Uterus (tissue), 2 donors: ENCODE data around the gene IRF6.

Source experiments
- POLR2A ChIP-seq, 2 donors: fragments of 450-650 bp; IDR thresholded peaks; one replicate each; pipeline ENCODE4 v1.6.1; 2016; ENCODE audit warnings: antibody characterized with exemption in 2 of 2, mild to moderate bottlenecking in 1 of 2, moderate library complexity in 1 of 2
- TF ChIP-seq, protein P1 (sequence below), 4 experiments: fragments of 200-600 bp in 2 of 4; fragments of 450-650 bp in 2 of 4; sonication (generic) in 2 of 4; IDR thresholded peaks; one replicate each; pipeline ENCODE4 v1.5.1; 2016 to 2019; ENCODE audit warnings: antibody characterized with exemption in 4 of 4, mild to moderate bottlenecking in 2 of 4, moderate library complexity in 1 of 4

DNA sequence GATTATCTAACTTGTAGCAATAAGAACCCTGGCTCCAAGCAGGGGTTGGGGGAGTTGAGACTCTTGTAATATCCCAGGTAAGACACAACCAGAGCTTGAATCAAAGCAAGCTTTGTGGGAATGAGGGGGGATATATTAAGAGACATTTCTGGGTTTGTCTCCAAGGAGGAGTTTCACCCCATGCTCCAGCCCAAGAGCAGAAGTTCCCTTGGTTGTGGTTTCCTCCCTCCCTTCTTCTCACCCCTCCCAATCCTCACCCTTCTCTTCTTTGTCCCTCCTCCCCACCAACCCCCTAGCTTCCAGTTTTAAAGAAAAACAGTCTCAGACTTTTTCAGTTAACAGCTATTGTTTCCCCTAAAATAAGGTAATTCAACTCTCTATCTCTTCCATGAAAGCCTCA lies 38.2 kb downstream of the IRF6 start:
- TF ChIP-seq, protein P1, sequence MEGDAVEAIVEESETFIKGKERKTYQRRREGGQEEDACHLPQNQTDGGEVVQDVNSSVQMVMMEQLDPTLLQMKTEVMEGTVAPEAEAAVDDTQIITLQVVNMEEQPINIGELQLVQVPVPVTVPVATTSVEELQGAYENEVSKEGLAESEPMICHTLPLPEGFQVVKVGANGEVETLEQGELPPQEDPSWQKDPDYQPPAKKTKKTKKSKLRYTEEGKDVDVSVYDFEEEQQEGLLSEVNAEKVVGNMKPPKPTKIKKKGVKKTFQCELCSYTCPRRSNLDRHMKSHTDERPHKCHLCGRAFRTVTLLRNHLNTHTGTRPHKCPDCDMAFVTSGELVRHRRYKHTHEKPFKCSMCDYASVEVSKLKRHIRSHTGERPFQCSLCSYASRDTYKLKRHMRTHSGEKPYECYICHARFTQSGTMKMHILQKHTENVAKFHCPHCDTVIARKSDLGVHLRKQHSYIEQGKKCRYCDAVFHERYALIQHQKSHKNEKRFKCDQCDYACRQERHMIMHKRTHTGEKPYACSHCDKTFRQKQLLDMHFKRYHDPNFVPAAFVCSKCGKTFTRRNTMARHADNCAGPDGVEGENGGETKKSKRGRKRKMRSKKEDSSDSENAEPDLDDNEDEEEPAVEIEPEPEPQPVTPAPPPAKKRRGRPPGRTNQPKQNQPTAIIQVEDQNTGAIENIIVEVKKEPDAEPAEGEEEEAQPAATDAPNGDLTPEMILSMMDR (IDR thresholded peaks at IDR 0.05) = no peak
- no peak for TF ChIP-seq POLR2A (IDR thresholded peaks at IDR 0.05)
